Measurements from ENCODE around the gene ZNRF2. TPM values are rescaled to one million over a fixed set of nuclear protein-coding genes. Genes with fewer than 3 reads are reported as not detected.

The ZNRF2 gene
- total RNA-seq, 1 donor: 5.8 TPM

GRCh38 chr7:30252885-30253795, 31.3 kb upstream of the ZNRF2 start:
- DNase-seq (ENCODE audit: low read depth): no peak
- TF ChIP-seq CTCF (IDR thresholded peaks at IDR 0.05; ENCODE audit: insufficient read depth, low read length): no peak
- no peak overlapping the region for H3K4me3 ChIP-seq (ENCODE audit: low read depth, low read length)

- H3K4me3 ChIP-seq (ENCODE audit: low read depth, low read length): no peak overlapping the region
- no peak for DNase-seq (ENCODE audit: low read depth)
- TF ChIP-seq CTCF (IDR thresholded peaks at IDR 0.05; ENCODE audit: insufficient read depth, low read length): no peak
Measured at GRCh38 chr7:30253796-30254165, 30.6 kb upstream of the ZNRF2 start.

GRCh38 chr7:30254248-30254647, 30.1 kb upstream of the ZNRF2 start:
- H3K4me3 ChIP-seq (ENCODE audit: low read depth, low read length): no peak overlapping the region
- no peak for DNase-seq (ENCODE audit: low read depth)
- TF ChIP-seq CTCF (IDR thresholded peaks at IDR 0.05; ENCODE audit: insufficient read depth, low read length): no peak

GRCh38 chr7:30254717-30255063, 29.7 kb upstream of the ZNRF2 start:
- H3K4me3 ChIP-seq (ENCODE audit: low read depth, low read length): no peak overlapping the region
- TF ChIP-seq CTCF (IDR thresholded peaks at IDR 0.05; ENCODE audit: insufficient read depth, low read length): no peak
- no peak for DNase-seq (ENCODE audit: low read depth)

- no peak overlapping the region for H3K4me3 ChIP-seq (ENCODE audit: low read depth, low read length)
Measured at GRCh38 chr7:30255064-30255769, 29.2 kb upstream of the ZNRF2 start.

GRCh38 chr7:30256349-30256858, 28.0 kb upstream of the ZNRF2 start:
- no peak for TF ChIP-seq CTCF (IDR thresholded peaks at IDR 0.05; ENCODE audit: insufficient read depth, low read length)
- DNase-seq (ENCODE audit: low read depth): no peak

More at GRCh38 chr7:30255064-30255769, 29.2 kb upstream of the ZNRF2 start:
- DNase-seq (ENCODE audit: low read depth): no peak
- no peak for TF ChIP-seq CTCF (IDR thresholded peaks at IDR 0.05; ENCODE audit: insufficient read depth, low read length)

More at GRCh38 chr7:30256349-30256858, 28.0 kb upstream of the ZNRF2 start:
- no peak overlapping the region for H3K4me3 ChIP-seq (ENCODE audit: low read depth, low read length)

Measured in fibroblast of the aortic adventitia (primary cell).